IPS-18c (cell line): ENCODE data around the gene HORMAD2.
"Not testable (repeated sequence)": the region's sequence is repeated elsewhere in the genome, so short reads cannot be mapped to it uniquely, and the experiment has no call there.

Experiments
- H3K4me3 ChIP-seq: 2 replicates; pipeline ENCODE4 v1.7.0; 2013; ENCODE audit warnings: low read depth, mild to moderate bottlenecking, low read length, moderate library complexity; ENCODE audit not compliant: insufficient read depth
- H3K9me3 ChIP-seq: one replicate; pipeline ENCODE4 v1.6.1; 2013; ENCODE audit warnings: mild to moderate bottlenecking, low read length, moderate library complexity; ENCODE audit not compliant: control insufficient read depth, insufficient read depth

Gene HORMAD2

DNA sequence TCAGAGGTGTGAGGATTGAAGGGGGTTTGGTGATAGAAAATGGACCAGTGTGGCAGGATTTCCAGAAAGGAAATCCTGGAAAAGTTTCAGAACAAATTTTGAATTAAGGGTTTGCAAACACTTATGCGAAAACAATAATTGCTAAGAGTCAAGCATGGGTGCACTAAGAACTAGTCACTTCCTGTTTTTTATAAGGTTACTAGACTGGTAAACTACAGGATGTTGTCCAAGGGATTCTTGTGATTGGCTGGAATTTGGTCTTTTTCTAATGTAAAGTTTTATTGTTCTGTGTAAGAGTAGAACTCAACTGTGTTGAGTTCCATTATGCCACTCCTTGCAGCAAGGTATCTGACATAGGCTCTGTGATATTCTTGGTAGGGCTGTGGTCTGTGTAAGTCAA, 112.2 kb downstream of the HORMAD2 start:
- H3K4me3 ChIP-seq: no peak overlapping the region

DNA sequence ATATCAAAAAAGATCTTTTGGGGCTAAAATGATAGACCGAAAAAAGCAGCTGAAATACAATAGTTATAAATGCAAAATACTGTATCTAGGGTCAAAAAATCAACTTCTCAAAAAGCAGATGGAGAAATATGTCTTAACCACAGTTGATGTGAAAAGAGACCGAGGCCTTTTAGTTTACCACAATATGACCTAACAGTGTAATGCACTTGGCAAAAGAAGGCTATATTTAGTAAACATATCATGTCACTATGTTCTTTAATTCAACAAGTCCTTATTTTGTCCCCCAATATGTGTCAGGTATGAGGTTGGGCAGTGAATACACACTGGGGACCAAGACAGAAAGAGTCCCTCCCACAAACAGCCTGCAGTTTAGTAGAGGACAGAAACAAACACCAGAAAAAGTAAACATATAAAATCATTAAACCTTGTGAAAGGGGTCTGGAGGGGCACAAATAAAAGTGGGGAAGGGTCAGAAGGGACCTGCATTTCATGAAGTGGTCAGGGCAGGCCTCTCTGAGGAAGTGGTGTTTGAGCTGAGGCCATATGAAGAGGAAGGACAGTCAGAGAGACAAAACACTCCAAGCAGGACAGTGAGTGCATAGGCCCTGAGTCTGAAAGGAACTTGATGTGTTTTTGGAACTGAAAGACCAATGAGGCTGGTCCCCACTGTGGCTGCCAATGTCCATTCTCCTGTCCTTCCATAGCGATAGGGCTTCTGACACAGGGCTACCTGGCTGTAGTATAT, 112.9 kb downstream of the HORMAD2 start:
- Histone ChIP-seq H3K4me3 (no peak overlapping the region), H3K9me3 (no peaks in the 10 kb centered on the region)

More for the DNA sequence above, 112.2 kb downstream of the HORMAD2 start:
- H3K9me3 ChIP-seq: no peaks in the 10 kb centered on the region

DNA sequence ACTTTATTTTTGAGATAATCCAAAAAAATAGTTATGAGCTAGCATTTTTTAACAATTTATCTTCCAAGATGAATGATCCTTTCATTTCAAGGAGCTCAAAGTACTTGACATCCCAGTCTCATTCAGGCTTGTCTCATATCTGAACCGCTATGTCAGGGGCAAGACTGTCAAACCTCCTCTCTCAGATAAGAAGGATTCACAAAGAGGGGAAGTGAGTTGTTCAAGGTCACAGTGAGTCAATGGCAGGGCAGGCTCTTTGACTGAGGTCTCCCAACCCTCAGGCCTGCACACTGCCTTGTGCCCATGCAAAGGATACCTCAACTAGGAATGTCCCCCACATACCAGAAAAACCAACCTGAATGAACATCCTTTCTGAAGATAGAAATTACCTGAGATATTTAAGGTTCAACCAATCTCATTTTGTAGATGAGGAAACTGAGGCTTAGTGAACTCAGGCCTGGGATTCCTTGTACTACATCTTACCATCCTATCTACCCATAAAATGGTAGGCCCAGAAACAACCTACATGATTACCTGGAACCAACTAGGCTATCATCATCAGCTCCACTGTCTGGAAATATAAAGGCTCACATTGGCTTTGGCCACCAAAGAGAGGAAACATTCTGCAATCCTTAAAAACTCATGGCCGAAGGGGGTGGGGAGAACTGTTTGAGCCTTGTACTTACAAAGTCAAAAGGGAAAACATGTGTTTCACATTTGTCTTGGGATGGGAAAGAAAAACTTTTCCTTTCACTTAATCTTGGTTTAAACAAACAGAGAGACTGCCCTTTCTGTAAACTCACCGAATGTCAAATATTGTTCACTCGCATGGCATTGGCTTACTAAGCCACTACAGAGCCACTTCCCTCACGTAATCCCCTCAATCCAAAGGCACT, 115.2 kb downstream of the HORMAD2 start:
- peaks cover 2% of the 10 kb centered on the region for H3K9me3 ChIP-seq
- H3K4me3 ChIP-seq: no peak overlapping the region

DNA sequence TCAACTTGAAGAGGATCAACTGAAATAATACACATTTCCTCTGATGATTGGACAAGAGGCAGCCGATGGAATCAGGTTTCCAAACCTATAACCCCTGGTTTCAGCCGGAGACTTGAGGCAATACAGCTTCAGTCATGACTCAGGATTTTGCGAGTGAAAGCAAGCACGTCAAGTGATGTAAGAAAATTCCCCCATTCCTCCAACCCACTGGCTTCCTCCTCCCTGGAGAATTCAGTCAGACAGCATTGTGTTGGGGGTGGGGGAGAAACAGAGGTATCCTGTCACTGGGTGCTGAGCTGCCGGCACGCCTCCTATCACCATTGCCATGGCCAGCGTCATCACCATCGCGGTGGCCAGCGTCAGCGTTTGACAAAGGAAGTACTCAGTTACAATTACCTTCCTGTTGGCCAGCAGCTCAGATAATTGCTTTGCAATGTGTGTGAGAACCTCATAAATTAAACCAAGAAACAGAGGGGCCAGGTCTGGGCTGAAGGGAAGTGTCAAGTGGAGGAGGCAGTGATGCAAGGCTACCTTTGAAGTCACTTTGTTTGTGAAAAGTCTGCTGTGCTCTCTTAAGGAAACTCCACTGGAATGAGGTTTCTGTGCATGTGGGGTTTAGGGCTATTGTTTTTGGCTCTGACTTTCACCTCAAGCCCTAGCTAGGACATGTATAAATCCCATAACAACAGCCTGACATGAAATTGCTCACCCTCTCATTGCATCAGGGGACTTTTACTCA, 116.0 kb downstream of the HORMAD2 start:
- no peak overlapping the region for H3K4me3 ChIP-seq
- peaks cover 2% of the 10 kb centered on the region for H3K9me3 ChIP-seq

DNA sequence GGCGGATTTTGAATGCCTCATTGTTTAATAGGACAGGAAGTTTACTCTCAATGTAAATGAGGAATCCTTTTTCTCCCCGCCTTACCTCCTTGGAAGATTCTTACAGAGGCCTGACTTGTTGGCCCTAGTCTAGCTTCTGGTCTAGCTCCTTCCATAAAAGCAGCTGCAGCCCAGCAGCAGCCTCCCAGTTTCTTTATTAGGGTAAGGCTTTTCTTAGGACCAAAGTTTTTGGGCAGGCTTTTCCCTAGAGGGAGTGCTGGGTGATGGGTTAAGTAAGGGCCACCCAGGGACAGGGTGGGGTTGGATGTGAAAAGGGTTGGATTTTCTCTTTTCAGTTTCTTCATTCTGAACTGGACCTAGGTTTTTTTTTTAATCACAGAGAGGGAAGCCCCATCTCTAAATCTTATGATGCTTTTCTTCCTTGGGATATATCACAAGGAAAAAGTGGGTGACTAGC, 116.6 kb downstream of the HORMAD2 start:
- Histone ChIP-seq H3K4me3 (no peak overlapping the region), H3K9me3 (peaks cover 2% of the 10 kb centered on the region)

DNA sequence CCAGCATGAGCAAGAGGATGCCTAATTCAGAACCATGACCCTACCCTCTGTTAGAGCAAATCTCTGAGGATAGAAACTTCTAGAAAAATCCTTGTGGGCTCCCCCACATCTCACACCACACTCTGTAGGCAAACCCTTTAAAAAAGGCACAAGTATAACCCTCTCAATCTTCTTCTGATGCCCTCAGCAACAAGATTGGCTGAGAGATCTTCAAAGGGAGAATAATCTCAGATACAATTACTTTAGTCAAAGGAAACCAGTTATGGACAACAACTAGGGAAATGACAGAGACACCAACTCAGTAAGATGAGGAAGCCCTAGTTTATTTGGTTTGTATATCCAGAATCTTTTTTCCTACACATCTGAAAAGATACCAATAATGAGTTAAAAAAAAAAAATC, 117.1 kb downstream of the HORMAD2 start:
- H3K9me3 ChIP-seq: peaks cover 2% of the 10 kb centered on the region
- no peak overlapping the region for H3K4me3 ChIP-seq

DNA sequence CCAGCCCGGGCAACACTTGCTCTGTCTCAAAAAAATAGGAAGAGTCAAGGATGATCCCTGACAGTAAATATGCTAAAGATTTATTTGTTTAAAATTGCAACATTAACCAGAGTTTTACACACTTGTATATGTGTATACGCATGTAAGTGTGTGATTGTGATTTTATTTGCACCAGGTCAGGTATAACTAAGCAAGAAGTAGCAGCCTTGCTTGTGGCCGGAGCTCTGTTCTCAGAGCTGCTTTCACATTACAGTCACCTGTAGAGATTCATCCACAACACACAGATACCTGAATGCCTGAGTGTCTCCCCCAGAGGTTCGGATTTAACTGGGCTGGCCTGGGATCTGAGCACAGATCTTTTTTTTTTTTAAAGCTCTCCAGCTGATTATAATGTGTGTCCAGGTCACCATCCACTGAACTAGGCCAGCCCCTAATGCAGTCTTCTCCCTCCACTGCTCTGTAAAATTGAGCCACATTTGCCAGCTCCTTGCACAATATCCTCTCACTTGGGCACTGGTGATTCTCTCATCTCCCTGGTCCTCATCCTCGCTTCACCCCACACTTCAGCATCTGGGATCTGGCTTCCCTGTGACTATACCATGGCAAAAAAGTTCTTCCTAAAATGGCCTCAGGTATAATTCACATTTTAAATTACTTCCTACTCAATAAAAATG, 118.0 kb downstream of the HORMAD2 start:
- H3K4me3 ChIP-seq: no peak overlapping the region
- H3K9me3 ChIP-seq: peaks cover 2% of the 10 kb centered on the region

DNA sequence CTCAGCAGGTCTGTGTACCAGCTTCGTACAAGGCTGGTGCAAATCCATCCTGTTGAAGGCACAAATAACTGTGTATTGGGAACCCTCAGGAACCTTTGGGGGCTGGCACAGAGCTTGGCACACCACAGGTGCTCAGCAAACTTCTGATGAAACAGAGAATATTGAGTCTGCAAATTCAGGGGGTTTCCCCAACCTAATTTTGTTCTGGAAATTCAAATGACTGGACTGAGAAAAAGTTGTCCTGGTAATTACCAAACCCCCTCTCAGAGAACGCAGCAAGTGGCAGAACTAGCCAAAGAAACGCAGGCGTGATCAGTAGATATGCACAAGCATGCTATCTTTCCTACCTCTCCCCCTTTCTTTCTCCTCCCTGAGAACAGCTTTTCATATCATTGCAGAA, 118.7 kb downstream of the HORMAD2 start:
- H3K4me3 ChIP-seq: no peak overlapping the region
- peaks cover 2% of the 10 kb centered on the region for H3K9me3 ChIP-seq

DNA sequence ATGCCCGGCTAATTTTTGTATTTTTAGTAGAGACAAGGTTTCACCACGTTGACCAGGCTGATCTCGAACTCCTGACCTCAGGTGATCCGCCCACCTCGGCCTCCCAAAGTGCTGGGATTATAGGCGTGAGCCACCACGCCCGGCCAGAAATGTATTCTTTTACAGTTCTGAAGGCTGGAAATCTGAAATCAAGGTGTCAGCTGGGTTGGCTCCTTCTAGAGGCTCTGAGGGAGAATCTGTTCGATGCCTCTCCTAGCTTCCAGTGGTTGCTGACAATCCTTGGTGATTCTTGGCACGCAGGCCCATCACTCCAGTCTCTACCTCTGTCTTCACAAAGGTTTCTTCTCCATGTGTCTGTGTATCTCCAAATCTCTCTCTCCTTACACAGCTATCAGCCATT, 120.6 kb downstream of the HORMAD2 start:
- H3K4me3 ChIP-seq, H3K9me3 ChIP-seq: not testable (repeated sequence)

DNA sequence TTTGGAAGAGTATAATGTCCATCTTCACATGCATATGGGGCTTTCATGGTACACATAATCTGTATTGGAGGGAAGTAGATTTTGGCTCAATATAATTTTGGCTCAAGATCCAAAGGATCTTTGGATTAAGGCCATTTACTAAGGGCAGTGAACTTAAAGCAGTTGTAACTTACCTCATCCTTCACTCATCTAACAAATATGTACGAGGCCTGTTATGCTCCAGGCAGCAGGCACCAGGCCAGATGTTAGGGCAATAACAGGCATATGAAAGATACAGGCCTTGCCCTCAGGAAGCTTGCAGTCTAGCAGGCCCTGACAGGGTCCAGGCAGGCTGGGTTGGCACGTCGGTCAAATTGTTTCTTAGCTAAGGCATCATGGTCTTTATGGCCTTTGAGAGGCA, 121.7 kb downstream of the HORMAD2 start:
- Histone ChIP-seq H3K9me3 (peaks cover 2% of the 10 kb centered on the region), H3K4me3 (no peak overlapping the region)

DNA sequence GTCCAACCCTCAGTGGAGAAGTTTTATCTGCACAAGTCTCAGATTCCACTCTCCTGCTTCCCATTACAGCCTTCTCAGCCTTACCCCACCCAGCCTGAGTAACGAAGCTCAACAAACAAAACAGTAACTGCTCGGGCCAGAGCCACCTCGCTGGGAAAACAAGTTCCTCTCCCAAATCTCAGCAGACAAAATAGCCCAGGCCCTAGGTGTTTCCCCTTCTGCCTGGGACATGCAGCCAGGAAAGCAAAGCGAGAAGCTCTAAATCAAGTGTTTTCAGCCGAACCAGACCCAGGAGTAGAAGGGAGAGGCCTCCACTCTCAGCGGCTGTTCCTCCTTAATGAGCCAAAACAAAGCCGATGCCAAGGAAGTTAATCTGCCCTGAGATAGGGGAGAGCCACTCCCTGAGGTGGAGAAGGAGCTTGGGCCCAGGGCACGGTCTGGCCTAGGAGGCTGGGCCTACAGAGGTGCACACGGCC, 122.3 kb downstream of the HORMAD2 start:
- peaks cover 2% of the 10 kb centered on the region for H3K9me3 ChIP-seq
- H3K4me3 ChIP-seq: no peak overlapping the region

DNA sequence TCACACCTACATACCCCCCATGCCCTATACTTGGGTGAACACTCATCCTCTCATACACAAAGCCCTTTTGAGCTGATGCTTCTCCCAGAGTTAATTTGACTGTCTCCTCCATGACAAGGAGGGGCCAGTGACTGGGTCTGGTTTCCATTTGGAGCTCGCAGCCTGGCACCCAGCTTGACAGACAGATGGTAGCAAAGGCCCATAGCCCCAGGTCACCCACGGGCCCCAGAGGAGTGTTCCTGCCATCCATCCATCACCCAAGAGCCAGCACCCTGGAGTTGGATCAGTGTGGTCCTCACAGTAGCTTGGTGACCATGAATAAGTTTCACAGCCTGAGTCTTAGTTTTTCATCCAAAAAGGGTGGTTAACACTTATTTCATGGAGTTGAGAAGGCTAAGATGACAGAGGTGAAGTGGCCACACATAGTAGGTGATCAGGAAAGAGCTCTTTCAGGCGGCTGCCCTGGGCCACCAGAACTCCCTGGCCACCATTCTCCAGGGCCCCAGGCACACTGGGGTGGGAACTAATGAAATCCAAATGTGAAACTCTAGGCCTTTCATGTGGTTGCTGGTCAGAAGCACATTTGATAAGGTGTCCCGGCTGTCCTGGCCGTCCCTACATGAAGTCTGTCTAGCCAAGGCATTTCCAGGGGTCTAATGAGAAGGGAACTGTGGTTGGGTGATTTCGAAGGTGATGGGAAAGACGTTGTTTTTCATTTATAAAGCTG, 123.9 kb downstream of the HORMAD2 start:
- H3K4me3 ChIP-seq: no peak overlapping the region
- no peaks in the 10 kb centered on the region for H3K9me3 ChIP-seq

DNA sequence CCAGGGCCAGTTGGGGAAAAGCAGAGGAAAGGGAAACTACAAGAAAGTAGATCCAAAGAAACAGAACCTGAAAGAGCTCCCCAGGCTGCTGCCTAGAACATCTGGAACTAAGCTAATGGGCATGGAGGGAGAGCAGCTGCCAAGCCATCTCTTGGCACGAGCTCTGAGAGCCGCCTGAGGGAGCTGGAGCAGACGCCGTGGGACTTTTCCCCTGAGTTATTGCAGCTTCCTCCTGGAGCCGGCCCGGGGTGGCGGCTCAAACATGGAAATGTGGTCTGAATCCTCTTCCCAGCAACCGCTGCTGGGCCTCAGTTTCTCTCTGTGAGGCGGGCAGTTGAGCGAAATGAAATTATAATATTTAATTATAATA, 124.5 kb downstream of the HORMAD2 start:
- Histone ChIP-seq H3K9me3 (no peaks in the 10 kb centered on the region), H3K4me3 (no peak overlapping the region)

DNA sequence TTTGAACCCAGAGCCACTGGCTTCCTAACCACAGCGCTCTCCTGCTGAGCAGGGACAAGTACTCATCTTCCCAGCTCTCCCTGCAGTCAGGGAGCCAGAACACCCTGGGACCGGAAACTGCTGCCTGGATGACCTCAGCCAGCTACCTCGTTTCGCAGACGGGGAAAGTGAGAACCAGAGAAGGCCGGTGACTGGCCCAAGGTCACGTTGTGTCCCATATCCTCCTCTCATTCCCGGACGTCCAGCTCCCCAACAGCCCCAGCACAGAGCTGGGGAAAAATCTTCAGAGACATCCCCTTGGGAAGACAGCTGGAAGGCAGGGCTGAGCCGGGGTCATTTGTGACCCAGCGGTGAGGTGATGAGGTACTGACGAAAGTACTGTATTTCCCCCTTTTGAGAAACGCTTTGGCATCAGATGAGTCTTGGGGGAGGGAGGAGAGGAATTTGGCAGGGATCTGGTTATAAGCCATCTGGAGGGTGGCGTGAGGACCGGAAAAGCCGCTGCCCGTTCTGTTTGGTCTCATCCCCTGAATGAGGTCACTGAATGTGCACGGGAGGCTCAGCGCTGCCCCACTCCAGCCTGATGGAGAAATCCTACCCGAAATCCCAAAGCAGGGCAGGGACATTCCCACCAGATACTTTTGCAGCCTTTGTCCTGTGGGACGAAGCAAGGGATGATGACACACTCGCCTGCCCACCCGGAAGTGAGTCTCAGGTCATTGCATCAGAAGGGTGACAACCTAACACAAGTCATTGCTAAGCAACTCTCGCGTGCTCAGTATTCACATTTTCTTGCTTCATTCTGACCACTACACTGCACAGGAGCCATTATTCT, 125.2 kb downstream of the HORMAD2 start:
- H3K4me3 ChIP-seq: no peak overlapping the region

DNA sequence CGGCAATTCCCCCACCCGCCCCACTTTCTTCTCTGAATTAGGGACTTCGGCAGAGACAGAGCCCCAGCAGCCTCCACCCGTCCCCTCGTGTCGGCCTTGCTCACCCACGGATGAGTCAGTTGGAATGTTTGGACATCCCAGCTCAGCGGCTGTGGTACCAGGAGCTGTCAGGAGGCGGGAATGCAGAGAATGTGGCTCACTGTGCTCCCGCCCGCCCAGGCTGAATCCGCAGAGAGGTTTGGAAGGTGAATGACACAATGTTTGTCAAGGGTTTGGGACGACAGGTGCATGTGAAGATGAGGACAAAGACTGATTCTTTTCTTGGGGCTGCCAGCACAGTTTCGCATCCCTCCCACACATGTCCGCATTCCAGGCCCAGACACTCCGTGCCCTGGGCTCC, 126.7 kb downstream of the HORMAD2 start:
- Histone ChIP-seq H3K9me3 (no peaks in the 10 kb centered on the region), H3K4me3 (no peak overlapping the region)

More for the DNA sequence above, 125.2 kb downstream of the HORMAD2 start:
- H3K9me3 ChIP-seq: no peaks in the 10 kb centered on the region
